IPS DF 4.7 (cell line): Measurements from ENCODE around the gene NAIP.
"Not testable (repeated sequence)": the region's sequence is repeated elsewhere in the genome, so short reads cannot be mapped to it uniquely, and the experiment has no call there.

Source experiments
- DNase-seq: peaks from one replicate; pipeline ENCODE4 v3.0.0-alpha.2; 2013; ENCODE audit warnings: low spot score; ENCODE audit errors: extremely low read depth

Gene NAIP, protein sequence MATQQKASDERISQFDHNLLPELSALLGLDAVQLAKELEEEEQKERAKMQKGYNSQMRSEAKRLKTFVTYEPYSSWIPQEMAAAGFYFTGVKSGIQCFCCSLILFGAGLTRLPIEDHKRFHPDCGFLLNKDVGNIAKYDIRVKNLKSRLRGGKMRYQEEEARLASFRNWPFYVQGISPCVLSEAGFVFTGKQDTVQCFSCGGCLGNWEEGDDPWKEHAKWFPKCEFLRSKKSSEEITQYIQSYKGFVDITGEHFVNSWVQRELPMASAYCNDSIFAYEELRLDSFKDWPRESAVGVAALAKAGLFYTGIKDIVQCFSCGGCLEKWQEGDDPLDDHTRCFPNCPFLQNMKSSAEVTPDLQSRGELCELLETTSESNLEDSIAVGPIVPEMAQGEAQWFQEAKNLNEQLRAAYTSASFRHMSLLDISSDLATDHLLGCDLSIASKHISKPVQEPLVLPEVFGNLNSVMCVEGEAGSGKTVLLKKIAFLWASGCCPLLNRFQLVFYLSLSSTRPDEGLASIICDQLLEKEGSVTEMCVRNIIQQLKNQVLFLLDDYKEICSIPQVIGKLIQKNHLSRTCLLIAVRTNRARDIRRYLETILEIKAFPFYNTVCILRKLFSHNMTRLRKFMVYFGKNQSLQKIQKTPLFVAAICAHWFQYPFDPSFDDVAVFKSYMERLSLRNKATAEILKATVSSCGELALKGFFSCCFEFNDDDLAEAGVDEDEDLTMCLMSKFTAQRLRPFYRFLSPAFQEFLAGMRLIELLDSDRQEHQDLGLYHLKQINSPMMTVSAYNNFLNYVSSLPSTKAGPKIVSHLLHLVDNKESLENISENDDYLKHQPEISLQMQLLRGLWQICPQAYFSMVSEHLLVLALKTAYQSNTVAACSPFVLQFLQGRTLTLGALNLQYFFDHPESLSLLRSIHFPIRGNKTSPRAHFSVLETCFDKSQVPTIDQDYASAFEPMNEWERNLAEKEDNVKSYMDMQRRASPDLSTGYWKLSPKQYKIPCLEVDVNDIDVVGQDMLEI (N-terminal part only)

GRCh38 chr5:71025289-71025953 lies at the start of gene NAIP:
NAIP (minus strand) TSS chr5:71025339; CDS start chr5:71012915, 12,424 bp downstream.
- not testable (repeated sequence) for DNase-seq

GRCh38 chr5:71067262-71067928 lies 42.3 kb upstream of the NAIP start, which contains the start of gene GTF2H2:
GTF2H2 (minus strand) TSS chr5:71067676; CDS start chr5:71062763, 4,913 bp downstream.
- not testable (repeated sequence) for DNase-seq

- DNase-seq = not testable (repeated sequence)
Measured at GRCh38 chr5:71061322-71061721, 36.2 kb upstream of the NAIP start.

DNA sequence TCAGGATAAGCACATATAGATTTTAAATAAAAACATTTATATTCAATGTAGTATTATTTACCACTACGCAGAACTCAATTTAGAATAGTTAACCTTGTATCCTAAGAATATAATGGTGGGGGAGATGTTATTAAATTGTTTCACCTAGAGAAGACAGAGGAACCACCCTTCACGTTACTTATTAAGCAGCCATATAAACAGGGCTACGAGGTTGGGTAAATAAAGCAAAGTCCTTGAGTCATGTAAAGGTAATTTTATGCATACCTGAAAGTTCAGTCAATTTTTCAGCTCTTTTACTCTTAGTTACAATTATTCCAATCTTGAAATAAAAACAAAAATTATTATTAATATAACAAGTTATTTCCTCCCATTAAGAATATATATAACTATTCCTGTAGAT lies 34.3 kb upstream of the NAIP start:
- not testable (repeated sequence) for DNase-seq

GRCh38 chr5:71044808-71045207 lies 19.7 kb upstream of the NAIP start:
- not testable (repeated sequence) for DNase-seq

DNA sequence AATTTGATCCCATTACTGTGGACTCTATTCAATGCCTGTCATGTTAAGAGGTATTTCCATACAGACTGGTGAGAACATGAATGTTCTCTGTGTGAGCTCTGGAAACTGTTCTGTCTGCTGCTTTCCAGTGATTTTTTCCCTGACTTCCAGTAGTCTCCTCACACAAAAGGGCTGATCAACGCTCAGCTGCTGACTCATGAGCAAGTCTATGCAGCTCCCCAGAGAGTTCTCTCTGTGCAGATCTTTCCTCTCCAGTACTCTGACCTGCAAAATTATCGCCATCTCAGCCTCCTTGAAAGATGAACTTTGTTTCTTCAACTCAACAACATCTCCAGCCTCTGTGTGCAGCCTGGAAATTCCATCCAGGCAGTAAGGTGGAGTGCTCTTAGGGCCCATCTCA lies 19.0 kb upstream of the NAIP start:
- not testable (repeated sequence) for DNase-seq

GRCh38 chr5:71031046-71031776 lies 6.1 kb upstream of the NAIP start:
- DNase-seq = not testable (repeated sequence)

DNA sequence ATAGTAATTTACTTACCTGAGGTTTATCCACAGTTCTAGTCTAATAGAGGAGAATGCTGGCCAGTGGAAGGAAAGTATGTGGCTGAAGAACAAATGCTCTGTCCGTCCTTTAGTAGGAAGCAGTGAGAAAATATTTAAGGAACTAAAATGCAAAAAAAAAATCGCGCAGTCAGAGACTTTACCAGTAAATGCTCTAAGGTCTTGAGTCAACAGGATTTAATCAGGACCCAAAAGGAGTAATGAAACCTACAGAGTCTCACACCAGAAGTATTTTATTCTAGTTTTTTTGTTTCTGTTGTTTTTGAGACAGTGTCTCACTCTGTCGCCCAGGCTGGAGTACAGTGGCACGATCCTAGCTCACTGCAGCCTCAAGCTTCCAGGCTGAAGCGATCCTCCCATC lies 4.5 kb downstream of the NAIP start:
- not testable (repeated sequence) for DNase-seq

DNA sequence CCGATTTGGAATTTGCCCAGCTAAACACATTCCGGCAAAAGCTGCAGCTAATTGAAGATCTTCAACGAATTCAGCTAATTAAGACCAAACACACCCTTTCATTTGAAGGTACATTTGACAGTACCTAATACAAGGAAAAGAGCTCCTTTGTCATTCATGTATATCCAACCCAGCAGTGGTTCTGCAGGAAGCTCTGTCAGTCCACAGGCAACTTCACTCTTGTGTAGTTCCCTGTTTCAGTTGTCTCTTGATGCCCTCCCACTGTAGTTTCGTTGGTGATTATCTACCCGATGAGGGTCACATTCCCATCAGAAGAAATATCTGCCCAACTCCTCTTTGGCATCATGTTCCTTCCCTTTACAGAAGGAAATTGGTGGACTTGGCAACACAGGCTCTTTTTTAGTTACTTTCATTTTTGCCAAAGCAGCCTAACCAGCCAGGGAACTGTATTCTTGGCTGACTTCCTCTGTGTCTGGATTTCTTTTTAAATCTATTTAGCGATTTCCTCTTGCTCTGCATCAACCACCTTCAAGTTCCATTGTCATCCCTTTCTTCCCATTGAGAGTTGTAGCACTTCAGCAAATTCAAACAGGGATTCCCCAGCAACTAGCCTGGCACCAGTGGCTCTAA lies 6.6 kb downstream of the NAIP start:
- not testable (repeated sequence) for DNase-seq

GRCh38 chr5:71014176-71014575 lies 11.0 kb downstream of the NAIP start:
- DNase-seq = no peak

DNA sequence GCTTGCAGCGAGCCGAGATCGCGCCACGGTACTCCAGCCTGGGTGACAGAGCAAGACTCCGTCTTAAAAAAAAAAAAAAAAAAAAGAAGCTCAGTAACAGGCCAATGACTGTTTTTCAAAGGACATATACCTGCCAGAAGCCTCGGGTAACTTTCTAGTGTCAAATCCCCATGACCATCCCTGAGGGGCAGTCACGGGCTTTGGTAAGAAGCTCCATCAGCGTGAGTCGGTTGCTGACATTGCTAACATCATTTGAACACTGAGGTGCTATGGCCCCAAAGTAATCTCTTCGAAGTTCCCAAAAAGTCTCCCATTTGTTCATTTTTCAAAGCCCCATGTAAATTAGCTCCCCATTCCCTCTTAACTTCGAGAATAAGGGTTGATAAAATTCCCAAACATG lies 11.6 kb downstream of the NAIP start:
- no peak for DNase-seq

DNA sequence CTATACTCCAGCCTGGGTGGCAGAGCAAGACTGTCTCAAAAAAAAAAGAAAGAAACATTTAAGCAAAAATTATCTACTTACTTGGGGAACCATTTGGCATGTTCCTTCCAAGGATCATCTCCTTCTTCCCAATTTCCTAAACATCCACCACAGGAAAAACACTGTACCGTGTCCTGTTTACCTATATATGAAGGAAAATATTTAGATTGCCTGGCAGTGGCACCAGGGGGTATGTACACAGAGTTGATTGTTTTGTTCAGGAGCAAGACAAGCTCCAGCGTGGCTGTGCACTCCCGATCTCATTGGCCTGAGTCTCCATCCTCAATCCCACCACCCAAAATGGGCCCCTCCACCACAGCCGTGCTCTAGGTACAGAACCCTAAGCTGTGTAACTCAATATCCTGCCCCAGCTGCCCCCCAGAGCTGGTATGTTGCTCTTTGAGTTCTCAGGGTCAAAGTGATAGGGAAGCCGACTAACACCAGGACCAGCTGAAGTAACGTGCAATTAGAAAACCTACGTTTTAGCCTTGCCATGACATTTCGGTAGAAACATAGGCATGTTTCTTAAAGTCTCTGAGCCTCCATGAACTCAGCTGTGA lies 13.8 kb downstream of the NAIP start:
- DNase-seq = no peak

DNA sequence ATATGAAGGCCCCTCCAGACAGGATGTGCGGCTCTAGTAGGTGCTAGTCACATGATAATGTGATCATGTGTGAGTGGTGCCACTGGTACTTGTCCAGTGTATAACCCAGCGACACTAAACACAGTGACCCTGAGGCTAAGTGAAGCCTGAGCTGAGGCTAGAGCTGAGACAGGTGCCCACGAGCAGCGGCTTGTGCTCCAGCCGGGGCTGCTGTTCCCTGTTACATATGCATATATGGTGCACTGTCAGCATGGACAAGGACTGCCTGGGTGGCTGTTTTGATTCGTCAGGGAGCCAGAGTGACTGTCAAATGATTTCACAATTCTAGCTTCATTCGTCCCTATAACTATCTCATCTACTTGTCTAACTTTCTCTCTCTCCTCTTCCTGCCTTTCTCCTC lies 18.2 kb downstream of the NAIP start:
- not testable (repeated sequence) for DNase-seq

- not testable (repeated sequence) for DNase-seq
Measured at GRCh38 chr5:70984882-70985281, 40.3 kb downstream of the NAIP start.

DNA sequence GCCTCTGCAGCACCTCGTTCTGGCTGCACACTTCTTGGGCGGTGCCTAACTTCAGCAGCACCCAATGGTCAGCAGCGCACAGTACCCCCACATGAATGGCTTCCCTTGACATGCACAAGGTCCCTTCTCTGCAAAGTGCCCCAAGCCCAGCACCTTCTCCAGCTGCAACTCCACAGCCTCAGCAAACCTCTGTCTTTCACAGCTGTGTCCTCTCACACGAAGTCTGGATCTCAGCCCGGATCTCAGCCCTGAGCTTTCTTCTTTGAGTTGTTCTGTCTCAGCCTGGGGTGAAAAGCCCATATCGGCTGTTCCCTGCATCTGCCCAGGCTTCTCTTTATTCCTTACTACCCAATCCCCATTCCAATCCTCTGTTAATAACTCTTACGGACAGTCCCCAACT lies 57.9 kb downstream of the NAIP start:
- not testable (repeated sequence) for DNase-seq

GRCh38 chr5:70964531-70964930 lies 60.6 kb downstream of the NAIP start:
- DNase-seq = not testable (repeated sequence)

GRCh38 chr5:70953068-70953467 lies 72.1 kb downstream of the NAIP start:
- not testable (repeated sequence) for DNase-seq

GRCh38 chr5:70932560-70932959 lies 92.6 kb downstream of the NAIP start:
- DNase-seq = not testable (repeated sequence)
